T-helper 1 cell (primary cell): ENCODE results near the gene LRP10.
"Not testable (repeated sequence)": the region's sequence is repeated elsewhere in the genome, so short reads cannot be mapped to it uniquely, and the experiment has no call there.

Experiments
- DNase-seq, 5 donors: peaks; one replicate each; pipeline ENCODE4 v3.0.0-alpha.2; 2012 to 2020

LRP10 gene

GRCh38 chr14:22887260-22887989, 15.9 kb downstream of the LRP10 start:
- DNase-seq, result peak in 4 of 5 donors; percentile 23 to 83 (median 28)

GRCh38 chr14:22887990-22888378, 16.4 kb downstream of the LRP10 start:
- no peak for DNase-seq

DNA sequence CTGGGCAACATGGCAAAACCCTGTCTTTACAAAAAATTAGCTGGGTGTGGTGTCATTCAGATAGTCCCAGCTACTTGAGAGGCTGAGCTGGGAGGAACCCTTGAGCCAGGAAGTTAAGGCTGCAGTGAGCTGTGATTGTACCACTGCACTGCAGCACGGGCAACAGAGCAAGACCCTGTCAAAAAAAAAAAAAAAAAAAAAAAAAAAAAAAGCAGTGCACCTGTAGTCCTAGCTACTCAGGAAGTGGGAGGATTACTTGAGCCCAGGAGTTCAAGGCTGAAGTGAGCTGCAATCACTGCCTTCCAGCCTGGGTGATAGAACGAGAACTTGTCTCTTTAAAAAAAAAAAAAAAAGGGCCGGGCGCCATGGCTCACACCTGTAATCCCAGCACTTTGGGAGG, 17.1 kb downstream of the LRP10 start:
- DNase-seq, result peak in 1 of 5 donors; percentile 67

- DNase-seq, result no peak
Observed at GRCh38 chr14:22890416-22890815, 18.9 kb downstream of the LRP10 start.

- DNase-seq, result no peak
Observed at GRCh38 chr14:22892488-22892887, 20.9 kb downstream of the LRP10 start.

DNA sequence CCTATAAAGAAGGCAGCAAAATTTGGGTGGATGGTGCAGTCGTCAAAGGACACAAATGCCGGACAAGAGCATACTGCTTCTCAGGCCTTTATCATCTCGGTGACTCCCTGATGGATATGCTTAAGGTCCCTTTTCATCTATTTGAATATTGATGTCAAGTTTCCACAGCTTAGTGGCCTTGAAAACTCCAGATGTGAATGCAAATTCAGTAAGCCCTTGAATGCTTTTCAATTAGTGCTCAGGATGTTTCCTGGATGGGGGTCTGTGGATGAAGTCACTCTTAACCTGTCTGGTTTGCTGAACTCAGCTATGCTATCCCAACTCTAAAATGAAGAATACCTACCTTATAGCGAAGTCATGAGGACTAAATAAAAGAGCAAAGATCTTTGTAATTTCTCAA, 22.2 kb downstream of the LRP10 start:
- no peak for DNase-seq

GRCh38 chr14:22895402-22895801, 23.9 kb downstream of the LRP10 start:
- DNase-seq, result no peak

GRCh38 chr14:22896356-22896755, 24.8 kb downstream of the LRP10 start:
- DNase-seq, result no peak

DNA sequence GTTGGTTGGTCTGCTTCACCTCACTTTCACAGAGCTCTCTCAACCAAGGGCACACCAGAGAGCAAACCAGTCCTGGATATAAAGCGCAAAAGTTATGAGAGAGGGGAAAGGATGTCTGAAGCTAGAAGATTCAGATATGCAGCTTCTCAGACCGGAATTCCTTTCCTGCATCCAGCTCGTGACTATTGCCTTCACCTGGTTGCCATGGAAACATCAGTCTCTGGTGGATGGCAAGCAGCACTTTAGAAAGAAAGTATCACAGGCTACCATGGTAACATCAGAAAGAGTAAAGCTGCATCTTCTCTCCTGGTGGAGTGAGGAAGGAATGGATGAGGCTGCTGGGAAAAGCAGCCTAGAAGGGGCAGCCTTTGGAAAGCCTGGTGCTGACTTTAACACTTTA, 25.2 kb downstream of the LRP10 start:
- no peak for DNase-seq

- DNase-seq, result no peak
Observed at GRCh38 chr14:22897357-22897756, 25.8 kb downstream of the LRP10 start.

DNA sequence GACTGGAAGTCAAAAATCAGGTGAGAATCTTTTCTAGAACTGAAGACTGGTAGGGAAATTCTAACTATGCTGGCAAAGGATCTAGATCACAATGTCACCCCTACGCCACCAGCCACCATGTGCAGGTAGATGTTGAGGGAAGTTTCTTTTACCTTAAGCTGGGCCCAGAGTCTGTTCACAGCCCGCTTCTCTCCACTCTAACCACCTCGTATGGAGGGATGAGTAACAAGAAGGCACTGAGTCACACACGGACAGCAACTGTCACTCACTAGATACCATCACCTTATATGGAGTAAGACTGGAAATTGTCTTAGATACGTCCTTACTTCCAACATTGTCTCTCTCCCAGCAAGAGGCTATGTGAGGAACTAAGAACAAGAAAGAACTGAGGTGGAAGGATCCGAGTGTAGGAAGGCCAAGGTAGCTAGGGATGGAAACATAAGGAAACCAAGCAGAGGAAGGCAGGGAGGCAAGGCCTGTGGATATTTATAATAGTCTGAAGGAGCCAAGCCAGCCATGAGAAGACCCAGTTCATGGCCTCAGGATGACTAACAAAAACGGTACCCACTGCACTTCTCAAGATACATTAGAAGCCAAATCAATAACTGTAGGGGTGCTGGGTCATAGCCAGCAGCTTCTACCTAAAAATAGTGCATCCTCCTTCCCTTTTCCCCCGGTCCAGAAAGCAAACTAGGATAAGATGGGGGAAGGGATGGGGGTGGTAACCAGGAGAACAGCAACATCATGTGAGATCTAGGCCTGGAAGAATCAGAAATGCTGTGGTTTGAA, 27.0 kb downstream of the LRP10 start:
- no peak for DNase-seq

GRCh38 chr14:22900081-22900799, 28.7 kb downstream of the LRP10 start:
- peak in 4 of 5 donors; percentile 23 to 76 (median 42) for DNase-seq

DNA sequence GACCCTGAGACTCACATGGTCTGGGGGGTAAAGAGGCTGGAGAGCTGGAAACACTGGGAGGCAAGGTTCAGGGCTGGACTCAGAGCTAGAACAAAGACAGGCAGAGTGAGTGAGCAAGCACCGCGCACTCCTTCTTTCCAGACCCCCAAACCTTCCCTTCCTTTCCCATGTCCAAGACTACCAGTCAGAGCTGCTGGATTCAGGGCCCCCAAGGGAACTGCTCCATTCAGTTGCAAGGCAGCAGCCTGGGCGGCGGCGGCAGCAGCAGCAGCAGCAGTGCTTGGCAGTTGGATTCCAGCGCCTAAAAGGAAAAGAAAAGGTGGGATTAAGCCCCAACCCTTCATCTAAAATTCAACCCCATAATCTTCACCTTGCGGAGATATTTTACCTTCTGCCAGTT, 30.3 kb downstream of the LRP10 start:
- DNase-seq, result no peak

DNA sequence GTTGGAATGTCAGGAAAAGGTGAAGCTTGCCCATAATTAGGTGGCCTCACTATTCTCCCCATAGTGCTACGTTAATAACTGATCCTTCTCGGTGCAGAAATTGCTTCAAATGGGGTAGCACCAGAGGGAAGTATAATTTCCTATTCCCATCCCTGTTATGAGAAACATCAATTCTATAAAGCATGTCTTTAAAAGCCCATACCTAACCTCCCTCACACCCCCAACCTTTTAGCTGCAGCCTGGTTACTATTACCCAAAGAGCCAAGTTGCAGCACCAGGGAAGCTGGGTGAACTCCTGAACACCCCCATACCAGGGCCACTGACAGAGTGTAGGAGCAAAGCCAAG, 32.2 kb downstream of the LRP10 start:
- no peak for DNase-seq

GRCh38 chr14:22905627-22906026, 34.1 kb downstream of the LRP10 start:
- DNase-seq, result no peak

- DNase-seq, result no peak
Observed at GRCh38 chr14:22906073-22906472, 34.5 kb downstream of the LRP10 start.

DNA sequence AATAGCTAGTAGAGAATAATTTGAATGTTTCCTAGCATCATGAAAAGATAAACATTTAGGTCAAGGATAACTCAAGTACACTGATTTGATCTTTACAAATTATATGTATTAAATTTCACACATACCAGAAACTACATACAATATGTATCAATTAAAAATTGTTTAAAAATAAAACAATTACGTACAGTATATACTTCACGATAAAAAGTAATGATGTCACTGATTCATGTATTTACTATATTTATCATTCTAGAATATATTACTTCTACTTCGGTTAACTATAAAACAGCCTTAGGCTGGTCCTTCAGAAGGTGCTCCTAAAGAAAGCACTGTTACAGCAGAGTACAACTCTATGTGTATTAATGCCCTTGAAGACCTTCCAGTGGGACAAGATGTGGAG, 35.9 kb downstream of the LRP10 start:
- DNase-seq, result no peak

GRCh38 chr14:22908601-22909000, 37.1 kb downstream of the LRP10 start:
- DNase-seq, result no peak

- no peak for DNase-seq
Observed at GRCh38 chr14:22910916-22911315, 39.4 kb downstream of the LRP10 start.

- DNase-seq, result not testable (repeated sequence)
Observed at GRCh38 chr14:22914836-22915235, 43.3 kb downstream of the LRP10 start.

GRCh38 chr14:22915886-22916521, 44.5 kb downstream of the LRP10 start:
- no peak for DNase-seq

- peak; percentile 99 to 100 (median 100) for DNase-seq
Observed at GRCh38 chr14:22918804-22919600, 47.5 kb downstream of the LRP10 start, which contains the start of gene RBM23. RBM23 (minus strand) TSS chr14:22919149.
